Measurements from ENCODE around the gene GRIA4.

DNA sequence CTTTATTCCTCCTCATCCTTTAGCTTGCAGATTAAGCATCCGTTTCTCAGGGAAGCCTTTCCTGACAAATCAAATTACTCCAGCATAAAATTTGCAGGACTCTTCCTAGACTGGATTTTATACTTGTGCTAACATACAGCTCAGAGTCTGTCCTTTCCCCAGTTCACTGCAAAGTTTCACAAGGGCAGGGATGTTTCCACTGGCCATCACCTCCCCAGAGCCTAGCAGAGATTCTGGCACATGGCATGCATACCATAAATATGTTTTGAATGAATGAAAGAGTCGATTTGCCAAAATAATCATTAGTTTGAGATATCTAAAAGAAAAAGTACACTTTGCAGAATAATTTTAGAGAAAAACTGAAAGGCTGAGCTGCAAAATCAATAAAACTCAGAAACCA, 401.6 kb downstream of the GRIA4 start:
- no peak for TF ChIP-seq KDM1A (CRISPR knock-in tag; IDR thresholded peaks at IDR 0.05)
- TF ChIP-seq, protein P1, sequence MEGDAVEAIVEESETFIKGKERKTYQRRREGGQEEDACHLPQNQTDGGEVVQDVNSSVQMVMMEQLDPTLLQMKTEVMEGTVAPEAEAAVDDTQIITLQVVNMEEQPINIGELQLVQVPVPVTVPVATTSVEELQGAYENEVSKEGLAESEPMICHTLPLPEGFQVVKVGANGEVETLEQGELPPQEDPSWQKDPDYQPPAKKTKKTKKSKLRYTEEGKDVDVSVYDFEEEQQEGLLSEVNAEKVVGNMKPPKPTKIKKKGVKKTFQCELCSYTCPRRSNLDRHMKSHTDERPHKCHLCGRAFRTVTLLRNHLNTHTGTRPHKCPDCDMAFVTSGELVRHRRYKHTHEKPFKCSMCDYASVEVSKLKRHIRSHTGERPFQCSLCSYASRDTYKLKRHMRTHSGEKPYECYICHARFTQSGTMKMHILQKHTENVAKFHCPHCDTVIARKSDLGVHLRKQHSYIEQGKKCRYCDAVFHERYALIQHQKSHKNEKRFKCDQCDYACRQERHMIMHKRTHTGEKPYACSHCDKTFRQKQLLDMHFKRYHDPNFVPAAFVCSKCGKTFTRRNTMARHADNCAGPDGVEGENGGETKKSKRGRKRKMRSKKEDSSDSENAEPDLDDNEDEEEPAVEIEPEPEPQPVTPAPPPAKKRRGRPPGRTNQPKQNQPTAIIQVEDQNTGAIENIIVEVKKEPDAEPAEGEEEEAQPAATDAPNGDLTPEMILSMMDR (CRISPR knock-in tag; IDR thresholded peaks at IDR 0.05): no peak
- TF ChIP-seq, protein P2, sequence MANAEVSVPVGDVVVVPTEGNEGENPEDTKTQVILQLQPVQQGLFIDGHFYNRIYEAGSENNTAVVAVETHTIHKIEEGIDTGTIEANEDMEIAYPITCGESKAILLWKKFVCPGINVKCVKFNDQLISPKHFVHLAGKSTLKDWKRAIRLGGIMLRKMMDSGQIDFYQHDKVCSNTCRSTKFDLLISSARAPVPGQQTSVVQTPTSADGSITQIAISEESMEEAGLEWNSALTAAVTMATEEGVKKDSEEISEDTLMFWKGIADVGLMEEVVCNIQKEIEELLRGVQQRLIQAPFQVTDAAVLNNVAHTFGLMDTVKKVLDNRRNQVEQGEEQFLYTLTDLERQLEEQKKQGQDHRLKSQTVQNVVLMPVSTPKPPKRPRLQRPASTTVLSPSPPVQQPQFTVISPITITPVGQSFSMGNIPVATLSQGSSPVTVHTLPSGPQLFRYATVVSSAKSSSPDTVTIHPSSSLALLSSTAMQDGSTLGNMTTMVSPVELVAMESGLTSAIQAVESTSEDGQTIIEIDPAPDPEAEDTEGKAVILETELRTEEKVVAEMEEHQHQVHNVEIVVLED (CRISPR knock-in tag; IDR thresholded peaks at IDR 0.05; ENCODE audit: borderline replicate concordance): no peak
- no peak for TF ChIP-seq POLR2A (IDR thresholded peaks at IDR 0.05; ENCODE audit: insufficient read depth in 1 of 2, low read depth in 2 of 2, low read length in 2 of 2)
- TF ChIP-seq ZNF124 (CRISPR knock-in tag; IDR thresholded peaks at IDR 0.05): no peak
- no peak for TF ChIP-seq NFE2L2 (IDR thresholded peaks at IDR 0.05; ENCODE audit: low read length)
- TF ChIP-seq ARHGAP35 (CRISPR knock-in tag; IDR thresholded peaks at IDR 0.05; ENCODE audit: borderline replicate concordance): no peak
- TF ChIP-seq FOSL1 (CRISPR knock-in tag; IDR thresholded peaks at IDR 0.05; ENCODE audit: borderline replicate concordance): no peak
- TF ChIP-seq ZNF160 (CRISPR knock-in tag; IDR thresholded peaks at IDR 0.05): no peak
- no peak for TF ChIP-seq YY1 (IDR thresholded peaks at IDR 0.05; ENCODE audit: insufficient read depth, insufficient replicate concordance, low read depth, low read length)
- TF ChIP-seq, protein P3, sequence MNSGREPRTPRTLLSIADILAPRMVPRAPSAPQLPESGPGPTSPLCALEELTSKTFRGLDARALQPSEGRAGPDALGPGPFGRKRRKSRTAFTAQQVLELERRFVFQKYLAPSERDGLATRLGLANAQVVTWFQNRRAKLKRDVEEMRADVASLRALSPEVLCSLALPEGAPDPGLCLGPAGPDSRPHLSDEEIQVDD (CRISPR knock-in tag; IDR thresholded peaks at IDR 0.05; ENCODE audit: borderline replicate concordance): no peak
- no peak for TF ChIP-seq EZH2 (conservative IDR thresholded peaks at IDR 0.05; ENCODE audit: low read depth, low read length)
- no peak for TF ChIP-seq FOXP1 (IDR thresholded peaks at IDR 0.05)
- TF ChIP-seq FOXP1 (CRISPR knock-in tag; IDR thresholded peaks at IDR 0.05): no peak
